ENCODE measurements around the gene PSMD14.
"Not testable (repeated sequence)": the region's sequence is repeated elsewhere in the genome, so short reads cannot be mapped to it uniquely, and the experiment has no call there.

Gene PSMD14

GRCh38 chr2:161337247-161337646, 29.0 kb downstream of the PSMD14 start:
- DNase-seq = no peak

DNA sequence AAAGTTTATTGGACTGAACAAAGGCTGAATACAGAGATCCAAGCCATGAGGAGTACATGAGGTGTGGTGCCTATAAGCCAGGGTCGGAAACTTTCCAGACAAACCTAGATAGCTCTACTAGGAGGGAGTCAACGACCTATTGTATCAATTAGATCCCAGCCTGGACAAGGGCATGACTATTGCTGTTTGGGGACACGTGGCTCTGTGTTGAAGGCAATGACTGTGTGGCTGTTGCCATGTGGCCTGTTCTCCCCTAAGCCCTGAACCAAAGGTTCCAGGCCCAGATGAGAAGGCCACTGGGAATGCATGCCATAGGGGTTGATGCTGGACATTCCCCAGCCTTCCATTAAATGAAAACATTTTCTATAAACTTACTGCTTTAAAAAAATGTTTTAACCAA, 31.3 kb downstream of the PSMD14 start:
- not testable (repeated sequence) for DNase-seq

- not testable (repeated sequence) for DNase-seq
Observed at GRCh38 chr2:161340930-161341413, 32.7 kb downstream of the PSMD14 start.

GRCh38 chr2:161343235-161343634, 35.0 kb downstream of the PSMD14 start:
- DNase-seq = no peak

DNA sequence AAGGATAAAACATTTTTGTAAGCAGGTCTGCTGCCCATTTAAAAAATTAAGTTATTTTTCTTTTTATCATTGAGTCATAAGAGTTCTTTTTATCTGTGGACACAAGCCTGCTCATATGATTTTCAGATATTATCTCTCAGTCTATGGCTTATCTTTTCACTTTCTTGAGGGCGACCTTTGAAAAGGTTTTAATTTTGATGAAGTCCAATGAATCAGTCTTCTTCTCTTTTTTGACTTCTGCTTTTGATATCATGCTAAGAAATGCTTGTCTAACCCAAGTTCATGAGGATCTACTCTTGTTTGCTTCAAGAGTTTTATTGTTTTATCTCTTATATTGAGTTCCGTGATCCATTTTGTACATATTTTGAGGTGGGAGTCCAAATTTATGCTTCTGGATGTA, 36.5 kb downstream of the PSMD14 start:
- no peak for DNase-seq

- DNase-seq = no peak
Observed at GRCh38 chr2:161351678-161352077, 43.5 kb downstream of the PSMD14 start.

- DNase-seq = no peak
Observed at GRCh38 chr2:161352719-161353118, 44.5 kb downstream of the PSMD14 start.

- DNase-seq = no peak
Observed at GRCh38 chr2:161353543-161353942, 45.3 kb downstream of the PSMD14 start.

GRCh38 chr2:161354106-161354505, 45.9 kb downstream of the PSMD14 start:
- no peak for DNase-seq

DNA sequence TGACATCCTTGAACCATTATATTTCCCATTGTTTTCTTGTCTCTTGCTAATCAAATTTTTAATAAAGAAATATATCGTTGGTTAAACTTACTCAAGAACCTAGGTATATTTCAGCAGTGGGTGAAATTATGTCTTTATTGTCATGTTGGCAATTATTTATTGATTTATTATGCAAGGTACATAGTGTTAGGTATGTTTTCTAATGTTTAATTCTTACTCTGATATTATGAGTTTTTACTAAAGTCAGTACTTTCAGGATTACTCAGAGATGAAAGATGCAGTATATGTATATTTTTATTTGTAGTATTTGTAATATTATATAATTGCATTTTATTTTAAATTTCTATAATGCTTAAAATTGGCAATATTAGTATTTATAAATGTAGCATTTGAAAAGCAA, 46.9 kb downstream of the PSMD14 start:
- DNase-seq = no peak

GRCh38 chr2:161355983-161356382, 47.8 kb downstream of the PSMD14 start:
- DNase-seq = no peak

GRCh38 chr2:161357097-161357496, 48.9 kb downstream of the PSMD14 start:
- DNase-seq = no peak

- DNase-seq = no peak
Observed at GRCh38 chr2:161358838-161359237, 50.6 kb downstream of the PSMD14 start.

GRCh38 chr2:161360095-161360654, 52.0 kb downstream of the PSMD14 start:
- not testable (repeated sequence) for DNase-seq

- no peak for DNase-seq
Observed at GRCh38 chr2:161362568-161363166, 54.4 kb downstream of the PSMD14 start.

DNA sequence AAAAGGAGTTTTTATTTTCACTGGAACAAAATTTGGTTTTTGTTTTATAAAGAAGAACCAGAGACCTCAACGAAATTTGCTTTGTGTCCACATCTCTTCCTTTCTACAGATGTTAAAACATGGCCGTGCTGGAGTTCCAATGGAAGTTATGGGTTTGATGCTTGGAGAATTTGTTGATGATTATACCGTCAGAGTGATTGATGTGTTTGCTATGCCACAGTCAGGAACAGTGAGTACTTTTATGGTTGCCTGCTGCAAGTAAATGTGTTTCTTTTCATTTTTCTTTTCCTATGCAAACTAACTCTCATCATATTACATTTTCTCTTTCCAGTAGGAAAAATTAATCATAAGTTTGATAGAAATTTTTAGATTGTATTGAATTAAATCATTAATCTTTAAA, 59.5 kb downstream of the PSMD14 start:
- no peak for DNase-seq

GRCh38 chr2:161369311-161369710, 61.1 kb downstream of the PSMD14 start:
- DNase-seq = no peak

DNA sequence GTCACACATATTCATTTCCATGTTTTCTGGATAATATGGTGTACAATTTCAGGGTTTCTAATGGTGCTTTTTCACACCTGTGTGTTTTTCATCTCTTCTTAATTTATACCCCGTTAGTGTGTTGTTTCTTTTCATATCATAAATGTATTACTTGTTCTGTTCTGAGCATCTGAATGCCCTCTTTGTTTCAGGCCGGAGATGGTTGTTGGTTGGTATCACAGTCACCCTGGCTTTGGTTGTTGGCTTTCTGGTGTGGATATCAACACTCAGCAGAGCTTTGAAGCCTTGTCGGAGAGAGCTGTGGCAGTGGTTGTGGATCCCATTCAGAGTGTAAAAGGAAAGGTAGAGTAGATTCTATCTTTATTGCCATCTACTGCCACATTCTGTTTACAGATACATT, 62.8 kb downstream of the PSMD14 start:
- DNase-seq = no peak

- no peak for DNase-seq
Observed at GRCh38 chr2:161371869-161372268, 63.6 kb downstream of the PSMD14 start.

DNA sequence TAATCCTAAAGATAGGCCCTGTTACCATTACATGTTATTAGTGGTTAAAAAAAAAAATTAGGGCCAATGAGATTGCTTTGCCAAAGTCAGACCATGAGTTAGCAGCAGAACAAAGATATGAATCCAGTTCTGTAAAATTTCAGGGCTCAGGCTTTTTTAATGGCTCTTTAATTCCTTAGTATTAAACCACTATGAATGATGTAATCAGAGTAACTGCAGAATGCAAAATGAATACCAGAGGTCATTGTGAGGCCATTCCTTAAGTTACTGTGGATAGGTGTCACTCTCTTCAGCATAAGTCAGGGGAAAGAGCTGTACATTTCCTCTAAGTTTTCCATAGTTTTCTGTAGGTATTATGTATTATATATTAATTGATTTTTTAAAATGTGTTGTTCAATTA, 65.7 kb downstream of the PSMD14 start:
- no peak for DNase-seq

GRCh38 chr2:161374446-161374845, 66.2 kb downstream of the PSMD14 start:
- no peak for DNase-seq

DNA sequence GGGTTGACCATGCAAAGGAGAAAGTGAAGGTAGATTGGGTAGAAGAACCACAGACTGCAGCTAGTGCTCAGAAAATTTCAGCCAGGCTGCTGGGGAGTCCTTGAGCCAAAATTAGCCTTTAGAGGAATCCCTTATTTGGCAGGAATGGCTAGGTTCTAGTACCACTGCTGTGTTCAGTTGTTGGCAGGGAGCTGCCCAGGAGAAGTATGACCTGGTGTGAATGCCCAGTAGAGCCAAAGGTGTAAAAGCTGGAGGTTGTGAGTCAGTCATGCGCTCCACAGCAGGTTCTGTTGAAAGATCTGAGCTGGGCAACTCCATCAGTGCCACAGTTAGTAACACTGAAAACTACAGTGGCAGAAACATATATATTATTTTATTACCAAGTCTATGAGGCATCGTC, 71.5 kb downstream of the PSMD14 start:
- DNase-seq = no peak

GRCh38 chr2:161381546-161381945, 73.3 kb downstream of the PSMD14 start:
- DNase-seq = no peak

GRCh38 chr2:161382747-161383146, 74.5 kb downstream of the PSMD14 start:
- no peak for DNase-seq

DNA sequence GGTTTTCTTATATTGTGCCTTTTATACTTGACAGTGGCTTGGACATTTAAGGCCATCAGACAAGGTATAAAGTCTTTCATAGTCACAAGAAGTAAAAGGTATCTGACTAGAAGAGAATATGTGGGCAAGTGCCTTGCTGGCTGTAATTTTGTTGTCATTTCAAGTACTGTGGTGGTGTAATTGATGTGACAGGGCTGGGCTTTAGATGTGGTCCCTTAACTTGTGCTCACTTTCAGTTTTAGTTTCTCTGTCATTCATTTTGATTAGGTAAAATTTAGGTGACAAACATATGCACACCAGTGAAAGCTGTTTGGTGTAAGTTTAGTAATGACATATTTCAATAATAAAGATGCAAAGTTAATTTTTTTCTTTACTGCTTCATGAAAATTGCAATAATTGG, 76.6 kb downstream of the PSMD14 start:
- DNase-seq = no peak
